ENCODE results near the gene CCL7.

The CCL7 gene

GRCh38 chr17:34287875-34288274, 17.9 kb downstream of the CCL7 start:
- no peak for DNase-seq (ENCODE audit: low spot score)

GRCh38 chr17:34290586-34290985, 20.6 kb downstream of the CCL7 start:
- DNase-seq (ENCODE audit: low spot score) = no peak

GRCh38 chr17:34291721-34292348, 21.8 kb downstream of the CCL7 start:
- peak; percentile 90 for DNase-seq (ENCODE audit: low spot score)

- no peak for DNase-seq (ENCODE audit: low spot score)
Observed at GRCh38 chr17:34299027-34299426, 29.0 kb downstream of the CCL7 start.

GRCh38 chr17:34299956-34300577, 30.0 kb downstream of the CCL7 start:
- no peak for DNase-seq (ENCODE audit: low spot score)

GRCh38 chr17:34300652-34301370, 30.8 kb downstream of the CCL7 start:
- DNase-seq (ENCODE audit: low spot score) = peak; percentile 47

GRCh38 chr17:34301986-34302385, 32.0 kb downstream of the CCL7 start:
- no peak for DNase-seq (ENCODE audit: low spot score)

GRCh38 chr17:34302636-34303035, 32.6 kb downstream of the CCL7 start:
- no peak for DNase-seq (ENCODE audit: low spot score)

GRCh38 chr17:34303606-34304005, 33.6 kb downstream of the CCL7 start:
- DNase-seq (ENCODE audit: low spot score) = no peak

GRCh38 chr17:34305061-34305460, 35.0 kb downstream of the CCL7 start:
- DNase-seq (ENCODE audit: low spot score) = no peak

- DNase-seq (ENCODE audit: low spot score) = no peak
Observed at GRCh38 chr17:34305606-34306005, 35.6 kb downstream of the CCL7 start.

GRCh38 chr17:34306466-34306865, 36.4 kb downstream of the CCL7 start:
- peak; percentile 15 for DNase-seq (ENCODE audit: low spot score)

GRCh38 chr17:34307110-34307509, 37.1 kb downstream of the CCL7 start:
- no peak for DNase-seq (ENCODE audit: low spot score)

GRCh38 chr17:34308371-34308770, 38.4 kb downstream of the CCL7 start:
- DNase-seq (ENCODE audit: low spot score) = no peak

GRCh38 chr17:34311291-34311690, 41.3 kb downstream of the CCL7 start:
- no peak for DNase-seq (ENCODE audit: low spot score)

- DNase-seq (ENCODE audit: low spot score) = no peak
Observed at GRCh38 chr17:34312080-34312479, 42.1 kb downstream of the CCL7 start.

- DNase-seq (ENCODE audit: low spot score) = no peak
Observed at GRCh38 chr17:34313164-34313563, 43.1 kb downstream of the CCL7 start.

GRCh38 chr17:34314279-34314678, 44.3 kb downstream of the CCL7 start:
- no peak for DNase-seq (ENCODE audit: low spot score)

GRCh38 chr17:34318474-34318873, 48.5 kb downstream of the CCL7 start:
- peak; percentile 15 for DNase-seq (ENCODE audit: low spot score)

GRCh38 chr17:34319039-34319483, 49.0 kb downstream of the CCL7 start, which contains the start of gene CCL8:
CCL8 (plus strand) TSS chr17:34319435; CDS start chr17:34319502, 67 bp downstream.
- DNase-seq (ENCODE audit: low spot score) = no peak

All from SW480 (cell line).